Stimulated activated CD4-positive, alpha-beta T cell treated with anti-CD3 and anti-CD28 coated beads, Interleukin-4, amount 100 ng/mL, for 48 hours (primary cell): Measurements from ENCODE around the gene POLDIP2.
A peak's percentile ranks its signal among the peaks of the same experiment; 100 is the strongest.

Source experiments
- DNase-seq, 2 donors: peaks; one replicate each; pipeline ENCODE4 v3.0.0-alpha.2; 2020; ENCODE audit warnings: low read depth in 2 of 2

Gene POLDIP2, protein sequence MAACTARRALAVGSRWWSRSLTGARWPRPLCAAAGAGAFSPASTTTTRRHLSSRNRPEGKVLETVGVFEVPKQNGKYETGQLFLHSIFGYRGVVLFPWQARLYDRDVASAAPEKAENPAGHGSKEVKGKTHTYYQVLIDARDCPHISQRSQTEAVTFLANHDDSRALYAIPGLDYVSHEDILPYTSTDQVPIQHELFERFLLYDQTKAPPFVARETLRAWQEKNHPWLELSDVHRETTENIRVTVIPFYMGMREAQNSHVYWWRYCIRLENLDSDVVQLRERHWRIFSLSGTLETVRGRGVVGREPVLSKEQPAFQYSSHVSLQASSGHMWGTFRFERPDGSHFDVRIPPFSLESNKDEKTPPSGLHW

DNA sequence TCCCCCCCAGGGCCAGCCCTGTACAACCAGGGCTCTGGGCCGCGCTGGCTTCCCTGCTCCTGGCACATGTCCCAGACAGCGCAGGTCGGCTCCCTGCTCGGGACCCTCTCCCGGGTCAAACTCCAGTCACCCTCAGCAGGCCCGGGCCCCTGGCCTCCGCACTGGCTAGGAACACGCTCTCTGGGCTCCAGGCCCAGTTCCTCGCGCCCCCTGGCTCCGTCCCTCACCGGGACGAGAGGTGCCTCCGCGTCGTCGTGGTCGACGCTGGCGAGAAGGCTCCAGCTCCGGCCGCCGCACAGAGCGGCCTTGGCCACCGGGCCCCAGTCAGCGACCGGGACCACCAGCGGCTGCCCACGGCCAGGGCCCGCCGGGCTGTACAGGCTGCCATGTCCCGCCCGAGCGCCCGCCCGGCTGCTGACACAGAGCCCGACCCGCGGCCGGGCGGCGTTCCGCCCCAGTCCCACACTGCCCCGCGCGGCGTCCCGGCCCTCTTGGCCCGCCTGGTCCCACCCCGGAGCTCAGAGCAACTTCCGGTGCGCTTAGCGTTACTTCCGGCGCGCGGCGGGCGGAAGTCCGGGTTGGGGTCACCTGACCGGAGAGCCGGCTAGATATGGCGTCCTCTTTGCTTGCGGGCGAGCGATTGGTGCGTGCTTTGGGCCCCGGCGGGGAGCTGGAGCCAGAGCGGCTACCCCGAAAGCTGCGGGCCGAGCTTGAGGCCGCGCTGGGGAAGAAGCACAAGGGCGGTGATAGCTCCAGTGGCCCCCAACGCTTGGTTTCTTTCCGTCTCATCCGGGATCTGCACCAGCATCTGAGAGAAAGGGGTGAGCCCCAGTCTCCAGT, at the start of gene POLDIP2:
Gene POLDIP2 (minus strand): TSS at position 467 of the 840 bp plus-strand sequence. CDS start 79 bp downstream, at position 388.
- DNase-seq = peak; percentile 92 to 94

DNA sequence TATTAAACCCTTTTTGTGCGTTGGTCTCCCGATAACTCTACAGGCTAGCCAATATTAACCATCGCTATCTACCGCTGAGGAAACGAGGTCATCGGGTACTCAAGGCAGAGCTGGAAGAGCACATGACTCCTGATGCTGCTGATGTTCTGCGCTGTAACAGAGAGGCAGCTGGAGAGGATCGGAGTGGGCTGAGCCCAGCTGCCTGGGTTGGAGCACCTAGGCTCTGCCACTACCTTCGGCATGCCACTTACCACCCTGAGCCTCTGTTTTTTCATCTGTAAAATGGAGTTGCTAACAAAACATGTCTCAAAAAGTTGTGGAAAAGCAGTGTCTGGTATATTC, 49.1 kb upstream of the POLDIP2 start:
- no peak for DNase-seq

DNA sequence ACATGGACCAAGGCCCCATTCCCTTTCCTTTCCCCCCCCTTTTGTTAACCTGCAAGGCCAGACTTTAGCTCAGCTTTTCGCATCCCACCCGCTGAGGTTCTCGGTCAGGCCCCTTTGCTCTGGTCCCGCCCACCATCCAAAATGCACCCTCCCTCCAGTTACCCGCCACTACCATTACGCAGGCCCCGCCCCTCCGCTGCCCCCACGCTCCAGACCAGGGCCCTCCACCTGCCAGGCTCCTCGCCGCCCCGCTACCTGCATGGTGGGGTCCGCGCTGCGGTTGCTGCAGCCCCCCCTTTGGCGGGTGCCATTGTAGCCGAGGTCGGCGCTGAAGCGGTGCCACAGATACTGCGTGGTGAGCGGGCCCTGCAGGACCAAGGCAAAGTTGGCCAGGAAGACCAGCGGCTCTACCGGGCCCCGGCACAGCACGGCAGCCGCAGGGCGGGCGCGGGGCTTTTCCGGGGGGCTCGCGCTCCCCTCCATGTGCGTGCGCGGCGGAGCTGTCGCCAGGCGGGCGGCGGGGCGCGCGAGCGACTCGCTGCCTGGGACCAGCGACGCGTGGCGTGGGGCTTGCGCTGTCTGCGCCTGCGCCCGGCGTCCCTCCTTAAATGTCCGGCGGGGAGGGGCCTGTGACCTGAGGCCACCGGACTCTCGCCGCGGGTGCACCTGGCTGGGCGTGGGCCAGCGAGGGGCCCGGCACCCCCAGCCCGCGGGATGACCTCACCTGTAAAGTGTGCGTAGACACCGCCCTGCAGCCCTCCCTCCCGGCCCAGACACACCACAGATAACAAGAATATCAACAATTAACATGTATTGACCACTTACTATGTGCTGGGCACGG, 48.5 kb upstream of the POLDIP2 start, which contains the start of gene SLC46A1:
Gene SLC46A1 (minus strand): TSS at position 581 of the 841 bp plus-strand sequence. CDS start 98 bp downstream, at position 483.
- peak; percentile 60 to 62 for DNase-seq

DNA sequence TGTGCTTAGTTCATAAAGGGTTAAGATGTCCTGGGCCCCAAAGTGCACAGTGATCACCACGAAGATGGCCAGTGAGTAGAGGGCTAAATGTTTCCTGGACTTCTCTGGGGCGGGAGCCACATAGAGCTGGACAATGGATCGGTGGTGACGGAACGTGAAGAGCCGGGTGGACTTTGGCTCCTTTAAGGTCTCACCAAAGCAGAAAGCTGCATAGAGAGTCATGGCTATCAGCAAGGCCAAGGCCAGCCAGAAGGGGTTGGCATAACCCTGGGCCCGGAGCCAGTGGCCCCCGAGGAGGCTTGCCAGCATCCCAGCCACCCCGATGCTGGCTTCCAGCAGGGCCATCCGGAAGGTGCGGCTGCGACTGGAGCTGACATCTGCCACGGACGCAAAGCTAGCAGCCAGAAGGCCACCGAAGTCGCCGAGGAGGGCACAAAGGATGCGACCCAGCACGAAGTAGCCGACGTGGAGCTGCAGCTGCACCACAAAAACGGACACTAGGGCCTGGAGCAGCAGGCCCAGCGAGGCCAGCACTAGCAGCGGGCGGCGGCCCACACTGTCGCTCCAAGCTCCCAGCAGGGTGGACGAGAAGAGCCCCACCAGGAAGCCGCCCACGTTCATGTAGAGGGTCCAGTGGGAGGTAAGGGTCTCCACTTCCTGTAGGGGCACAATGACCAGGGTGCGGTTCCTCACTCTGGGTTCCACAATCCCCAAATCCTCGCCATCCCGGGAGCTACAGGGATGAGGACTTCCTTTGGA, 47.7 kb upstream of the POLDIP2 start:
- DNase-seq = no peak

DNA sequence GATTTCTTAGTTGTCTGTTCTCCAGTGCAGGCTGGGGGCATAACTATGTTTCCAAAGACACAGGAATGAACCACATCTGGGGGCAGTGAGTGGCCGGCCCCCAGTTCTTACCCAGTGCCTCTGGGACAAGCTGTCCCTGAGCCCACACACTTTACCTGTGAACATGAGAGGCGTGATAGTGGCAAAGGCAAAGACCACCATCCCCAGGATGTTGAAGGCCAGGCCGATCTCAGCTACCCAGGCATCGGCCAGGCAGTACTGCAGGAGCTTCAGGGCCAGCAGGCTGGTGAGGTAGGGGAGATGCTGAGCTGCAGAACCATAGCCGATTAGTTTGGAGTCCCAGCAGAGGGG, 47.1 kb upstream of the POLDIP2 start:
- no peak for DNase-seq

DNA sequence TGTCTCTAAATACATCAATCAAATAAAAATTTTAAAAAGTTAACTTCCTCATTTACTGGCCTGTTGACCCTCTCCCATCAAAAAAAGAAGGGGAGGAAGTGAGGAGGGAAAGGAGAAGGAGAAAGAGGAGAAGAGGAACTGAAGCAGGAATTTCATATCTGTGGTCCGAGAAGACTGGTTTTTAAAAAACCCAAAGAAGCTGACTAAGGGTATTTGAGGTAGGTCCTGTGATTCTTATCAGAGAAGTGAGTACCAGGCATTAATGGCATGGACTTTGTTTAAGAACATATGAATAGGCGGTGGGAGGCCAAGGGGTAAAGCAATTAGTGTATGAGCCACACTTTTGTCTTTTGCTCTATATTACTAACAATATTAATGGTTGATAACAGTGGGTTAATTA, 46.7 kb upstream of the POLDIP2 start:
- no peak for DNase-seq

DNA sequence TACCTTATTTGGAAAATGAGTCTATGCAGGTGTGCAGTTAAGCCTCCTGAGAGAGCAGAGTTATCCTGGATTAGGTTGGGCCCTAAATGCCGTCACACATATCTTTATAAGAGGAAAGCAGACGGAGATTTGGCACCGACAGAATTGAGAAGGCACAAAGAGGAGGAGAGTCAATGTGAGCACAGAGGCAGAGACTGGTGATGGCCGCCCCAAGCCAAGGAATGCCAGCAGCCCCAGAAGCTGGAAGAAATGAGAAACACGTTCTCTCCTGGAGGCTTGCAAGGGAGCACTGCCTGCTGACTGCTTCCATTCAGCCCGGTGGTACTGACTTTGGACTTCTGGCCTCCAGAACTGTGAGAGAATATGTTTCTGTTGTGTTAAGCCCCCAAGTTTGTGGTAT, 45.5 kb upstream of the POLDIP2 start:
- no peak for DNase-seq

DNA sequence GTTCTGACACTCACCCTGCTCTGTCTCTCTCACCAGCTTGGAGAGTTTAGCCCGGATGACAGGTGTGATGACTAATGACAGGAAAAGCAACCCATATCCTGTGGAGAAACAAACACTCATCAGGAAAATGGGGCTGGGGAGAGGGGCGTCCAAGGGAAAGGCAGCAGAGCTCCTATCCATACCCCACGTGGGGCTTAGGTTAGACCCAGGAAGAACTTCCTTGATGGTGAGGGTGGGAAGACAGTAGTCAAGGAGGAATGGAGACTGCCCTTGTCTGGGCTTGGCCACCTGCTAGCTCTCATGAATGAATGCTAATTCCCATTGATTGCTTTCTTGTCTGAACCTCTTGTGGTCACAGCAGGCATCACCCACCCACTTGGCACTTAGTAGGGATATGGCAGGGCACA, 44.9 kb upstream of the POLDIP2 start:
- no peak for DNase-seq

DNA sequence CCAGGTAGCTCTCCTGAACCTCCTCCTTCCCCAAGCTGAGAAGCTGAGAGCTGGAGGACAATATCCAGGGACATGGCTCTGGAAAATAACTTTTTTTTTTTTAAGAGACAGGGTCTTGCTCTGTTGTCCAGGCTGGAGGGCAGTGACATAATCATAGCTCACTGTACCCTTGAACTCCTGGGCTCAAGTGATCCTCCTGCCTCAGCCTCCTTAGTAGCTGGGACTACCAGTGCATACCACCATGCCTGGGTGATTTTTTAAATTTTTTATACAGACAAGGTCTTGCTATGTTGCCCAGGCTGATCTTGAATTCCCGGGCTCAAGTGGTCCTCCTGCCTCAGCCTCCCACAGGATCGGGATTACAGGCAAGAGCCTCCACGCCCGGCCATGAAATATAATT, 42.5 kb upstream of the POLDIP2 start:
- no peak for DNase-seq

DNA sequence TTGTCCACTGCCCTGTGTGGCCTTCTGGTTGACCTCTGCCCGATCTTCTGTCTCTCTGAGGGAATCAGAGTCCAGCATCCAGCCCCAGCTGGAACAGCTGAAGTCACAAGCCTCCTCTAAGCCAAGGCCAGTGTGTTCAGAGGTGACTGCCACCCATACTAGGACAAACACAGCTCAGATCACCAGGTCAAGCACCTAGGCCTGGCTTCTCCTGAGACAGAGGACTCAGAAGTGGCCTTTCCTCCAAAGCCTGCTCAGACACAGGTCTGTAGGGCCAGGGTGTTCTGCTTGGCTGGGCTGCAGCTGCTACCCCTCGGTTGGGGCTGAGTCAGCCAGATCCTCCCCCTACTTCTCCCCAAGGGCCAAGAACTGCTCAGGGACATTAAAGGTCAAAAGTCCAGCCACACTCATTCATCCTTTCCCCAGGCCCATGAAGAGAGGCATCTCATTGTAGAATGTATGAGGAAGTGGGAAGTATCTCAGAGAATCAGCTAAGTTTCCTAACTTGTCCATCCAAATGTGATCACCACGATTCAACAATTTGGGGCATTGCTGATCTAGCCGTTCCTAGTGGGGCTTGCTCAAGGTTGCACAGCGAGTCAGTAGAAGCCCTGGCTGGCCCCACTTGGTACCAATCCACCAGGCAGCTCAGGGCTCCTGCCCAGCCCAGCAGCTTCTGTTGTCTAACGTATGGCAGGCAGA, 41.1 kb upstream of the POLDIP2 start:
- no peak for DNase-seq

DNA sequence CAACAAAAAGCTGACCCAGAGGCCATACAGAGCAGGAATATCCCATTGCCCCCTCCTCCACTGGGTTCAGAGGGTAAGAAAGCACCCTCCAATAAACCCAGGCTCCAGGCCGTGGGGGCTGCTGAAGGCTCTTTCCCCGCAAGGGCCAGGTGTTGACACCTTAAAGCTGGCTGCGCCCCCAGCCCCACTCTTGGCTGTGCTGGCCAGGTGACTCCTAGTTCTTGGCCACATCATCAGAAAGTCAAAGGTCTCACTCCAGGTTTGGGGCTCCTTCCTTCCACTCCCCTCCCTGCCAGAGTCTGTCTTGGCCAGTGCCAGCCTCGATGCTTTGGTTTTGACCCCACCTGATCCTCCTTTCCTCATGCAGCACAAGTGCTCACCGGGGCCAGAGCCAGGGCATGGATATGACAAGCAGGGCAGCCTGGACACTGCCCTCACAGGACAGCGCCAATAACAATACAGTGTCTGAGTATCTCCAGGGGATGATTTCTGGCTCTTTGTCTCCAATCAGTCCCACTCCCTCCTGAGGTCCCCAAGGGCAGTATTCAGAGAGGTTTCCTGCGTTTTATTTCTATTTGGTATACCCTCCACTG, 40.5 kb upstream of the POLDIP2 start:
- no peak for DNase-seq

DNA sequence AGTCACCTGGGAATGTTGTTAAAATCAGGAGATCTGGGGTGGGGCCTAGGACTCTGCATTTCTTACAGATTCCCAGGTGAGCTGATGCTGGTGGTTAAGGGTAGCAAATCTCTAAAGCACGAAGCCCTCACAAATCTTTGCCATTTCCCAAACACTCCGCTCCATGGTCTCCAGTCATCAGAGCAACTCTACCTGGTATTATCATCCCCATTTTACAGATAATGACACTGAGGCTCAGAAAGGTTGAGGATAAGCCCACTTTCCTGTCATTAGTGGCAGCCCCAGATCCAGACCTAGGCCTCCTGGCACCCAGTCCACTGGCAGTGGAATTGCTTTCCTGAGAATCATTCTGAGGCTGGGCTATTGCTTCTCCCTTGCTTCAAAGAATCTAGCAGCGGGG, 39.9 kb upstream of the POLDIP2 start:
- no peak for DNase-seq

DNA sequence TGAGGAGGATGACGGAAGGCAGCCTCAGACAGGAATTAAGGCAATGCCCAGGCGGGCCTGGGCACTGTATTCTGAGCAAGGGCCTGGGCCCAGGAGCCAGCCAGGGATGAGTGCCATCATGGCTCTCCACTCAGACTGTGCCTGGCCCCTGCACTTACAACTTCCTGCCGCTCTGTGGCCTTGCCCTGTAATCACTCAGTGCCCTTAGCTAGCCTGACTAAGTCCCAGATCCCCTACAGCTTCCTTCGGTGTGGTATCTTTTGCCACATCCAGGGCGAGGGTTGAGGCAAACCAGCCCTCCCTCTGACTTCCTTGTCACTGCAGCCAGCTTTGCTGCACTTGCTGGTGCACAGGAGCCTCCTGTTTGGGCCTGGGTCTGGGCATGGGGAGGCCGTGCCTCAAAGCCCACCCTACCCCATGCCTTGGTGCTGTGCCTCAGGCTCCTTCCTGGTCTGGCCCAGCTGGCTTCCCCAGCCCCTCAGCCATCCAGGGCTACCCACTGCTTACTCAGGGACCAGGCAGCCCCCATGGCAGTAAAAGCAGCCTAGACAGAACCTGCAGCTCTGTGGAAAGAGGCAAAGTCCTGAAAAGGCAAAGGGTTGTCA, 39.4 kb upstream of the POLDIP2 start:
- no peak for DNase-seq

DNA sequence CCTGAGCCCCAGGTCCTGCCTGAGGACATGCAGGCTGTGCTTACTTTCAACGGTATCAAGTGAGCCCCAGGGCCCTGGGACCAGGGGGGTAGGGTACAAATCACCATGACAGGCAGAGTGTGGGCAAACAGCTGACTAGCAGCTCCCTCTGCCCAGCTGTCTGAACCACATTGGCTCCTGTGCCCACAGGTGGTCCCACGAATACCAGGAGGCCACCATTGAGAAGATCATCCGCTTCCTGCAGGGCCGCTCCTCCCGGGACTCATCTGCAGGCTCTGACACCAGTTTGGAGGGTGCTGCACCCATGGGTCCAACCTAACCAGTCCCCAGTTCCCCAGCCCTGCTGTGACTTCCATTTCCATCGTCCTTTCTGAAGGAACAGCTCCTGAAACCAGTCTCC, 38.6 kb upstream of the POLDIP2 start:
- DNase-seq = no peak

DNA sequence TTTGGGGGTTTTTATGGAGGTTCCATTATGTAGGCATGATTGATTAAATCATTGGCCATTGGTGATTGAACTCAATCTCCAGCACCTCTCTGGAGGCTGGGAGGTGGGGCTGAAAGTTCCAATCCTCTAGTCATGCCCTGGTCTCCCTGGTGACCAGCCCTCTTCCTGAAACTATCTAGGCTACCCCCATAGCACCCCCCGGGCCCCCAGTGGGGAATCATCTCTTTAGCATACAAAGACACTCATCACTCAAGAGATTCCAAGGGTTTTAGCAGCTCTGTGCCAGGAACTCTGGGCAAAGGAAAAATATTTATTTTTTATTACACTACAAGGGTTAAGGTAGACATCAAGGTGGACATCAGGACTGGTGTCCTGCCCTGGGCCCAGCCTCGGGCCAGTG, 38.1 kb upstream of the POLDIP2 start:
- no peak for DNase-seq

DNA sequence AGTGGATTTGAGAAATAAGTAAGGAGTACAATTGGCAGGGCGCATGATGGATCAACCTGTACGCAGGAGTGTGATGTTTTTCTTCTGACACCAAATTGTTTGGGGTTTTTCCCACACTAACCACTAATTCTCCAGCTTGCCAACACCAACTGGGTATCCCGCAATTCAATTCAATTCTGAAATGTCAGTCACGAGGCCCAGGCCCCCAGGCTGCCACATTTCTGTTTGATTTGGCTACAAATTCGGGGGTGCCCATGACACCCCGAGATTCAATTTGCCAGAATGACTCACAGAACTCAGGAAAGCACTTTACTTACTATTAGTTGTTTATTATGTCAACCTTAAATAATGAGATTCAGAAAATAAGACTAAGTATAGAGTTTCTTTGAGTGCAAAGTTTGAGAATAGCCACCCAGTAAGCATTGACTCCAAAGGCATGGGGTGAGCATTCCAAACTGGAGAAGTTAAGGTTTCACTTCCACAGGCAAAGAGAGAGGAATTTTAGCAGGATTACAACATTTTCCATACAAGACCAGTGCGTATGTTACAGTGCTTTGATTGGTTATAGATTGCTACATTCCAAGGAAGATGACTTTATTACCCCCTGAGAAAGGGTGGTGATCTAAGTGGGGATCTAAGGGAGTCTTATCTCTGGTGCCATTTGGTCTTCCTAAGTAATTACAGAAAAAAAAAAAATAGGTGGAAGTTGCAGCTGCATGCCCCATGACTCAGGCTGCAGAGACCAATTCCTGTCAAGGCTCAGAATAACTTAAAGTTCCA, 37.2 kb upstream of the POLDIP2 start:
- no peak for DNase-seq

DNA sequence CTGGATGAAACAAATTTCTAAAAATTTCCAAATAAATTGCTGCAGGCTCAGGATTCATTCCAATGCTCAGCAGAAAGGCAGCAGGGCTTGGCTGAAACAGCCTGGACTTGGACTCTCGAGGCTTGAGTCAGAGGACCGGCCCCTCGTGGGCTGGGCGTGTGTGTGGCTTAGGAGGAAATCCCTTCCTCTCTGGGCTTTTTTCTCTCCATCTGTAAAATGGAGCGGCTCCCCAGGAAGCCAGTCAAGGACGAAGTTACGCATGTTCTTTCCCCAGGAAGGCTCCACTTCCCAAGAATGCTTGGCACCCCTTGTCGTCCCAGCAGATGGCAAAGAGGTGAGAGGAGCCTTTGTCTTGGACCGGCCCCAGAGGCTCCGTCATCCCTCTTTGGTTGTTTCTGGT, 35.2 kb upstream of the POLDIP2 start:
- DNase-seq = no peak

DNA sequence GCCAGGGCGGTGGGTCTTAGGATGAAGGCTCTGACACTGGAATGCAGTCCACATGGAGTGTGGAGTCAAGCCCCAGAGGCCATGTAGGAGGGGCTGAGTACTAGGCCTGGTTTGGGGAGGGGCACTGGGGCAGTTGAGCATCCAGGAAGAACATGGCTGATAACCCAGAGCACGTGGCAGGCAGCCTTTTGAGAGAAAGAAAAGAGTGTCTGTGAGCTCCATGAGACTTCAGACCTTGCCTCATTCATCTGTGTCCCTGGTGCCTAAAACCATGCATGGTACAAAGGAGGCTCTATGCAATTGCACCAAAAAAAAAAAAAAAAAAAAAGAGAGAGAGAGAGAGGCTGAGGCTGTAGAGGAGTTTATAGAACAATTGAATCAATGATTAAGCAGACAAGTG, 34.1 kb upstream of the POLDIP2 start:
- no peak for DNase-seq

DNA sequence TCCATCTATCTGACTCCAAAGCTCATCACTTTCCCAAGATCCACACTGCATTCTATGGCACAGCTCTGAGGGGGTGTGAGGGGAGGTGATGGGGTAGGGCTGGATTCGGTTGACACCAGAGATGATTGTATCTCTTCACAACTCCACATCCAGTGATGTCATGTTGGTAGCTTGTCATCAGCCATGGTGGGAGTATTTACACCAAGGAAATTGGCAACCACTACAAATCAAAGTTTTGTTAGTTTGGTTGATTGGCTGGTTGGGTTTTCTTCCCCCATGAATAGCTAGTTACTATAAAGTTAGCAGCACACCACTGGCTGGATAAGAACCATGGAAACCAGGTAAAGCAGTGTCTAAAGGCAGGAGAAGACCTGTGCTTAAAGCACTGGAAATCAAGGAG, 33.7 kb upstream of the POLDIP2 start:
- no peak for DNase-seq
